ENCODE measurements around the gene CCL16. TPM values are rescaled to one million over a fixed set of nuclear protein-coding genes. Genes with fewer than 3 reads are reported as not detected.

Gene CCL16
- total and polyA plus RNA-seq, 2 donors (not counting 1 experiment from before 2014, with no cell fraction given) = not detected

- H3K4me2 ChIP-seq (replicated peaks; ENCODE audit: low read depth, low read length, poor library complexity, severe bottlenecking) = no peak overlapping the region
- POLR2A ChIA-PET = no interaction called here
Measured at GRCh38 chr17:35991075-35991474, 9.8 kb upstream of the CCL16 start.

GRCh38 chr17:35988164-35988563 is 6.9 kb upstream of the CCL16 start:
- Histone ChIP-seq H2AFZ (ENCODE audit: insufficient read depth, low read depth, low read length, poor library complexity, severe bottlenecking) (no peak overlapping the region), H3K27ac (ENCODE audit: low read length in 2 of 2) (no peak overlapping the region), H4K20me1 (ENCODE audit: control insufficient read depth, insufficient read depth, low read length, poor library complexity, severe bottlenecking) (no peaks in the 10 kb centered on the region), H3K4me2 (replicated peaks; ENCODE audit: low read depth, low read length, poor library complexity, severe bottlenecking) (no peak overlapping the region), H3K36me3 (replicated peaks in 1 of 2; ENCODE audit: control extremely low read depth in 1 of 2, control insufficient read depth in 1 of 2, extremely low read depth in 1 of 2, insufficient read depth in 2 of 2, low read length in 1 of 2) (no peaks in the 10 kb centered on the region), H3K4me3 (ENCODE audit: control extremely low read depth in 1 of 5, extremely low read depth in 1 of 5, insufficient read depth in 1 of 5, low read depth in 2 of 5, low read length in 4 of 5) (no peak overlapping the region), H3K4me1 (ENCODE audit: control insufficient read depth in 2 of 2, insufficient read depth in 2 of 2, low read length in 2 of 2) (peaks cover 0 to 3% of the 10 kb centered on the region in 2 donors), H3K79me2 (ENCODE audit: control insufficient read depth, insufficient read depth, low read length) (no peaks in the 10 kb centered on the region), H3K9me3 (ENCODE audit: control extremely low read depth in 1 of 3, control insufficient read depth in 2 of 3, insufficient read depth in 1 of 3, low read length in 2 of 3) (peaks cover 5 to 7% (median 6%) of the 10 kb centered on the region in 3 donors), H3K9ac (ENCODE audit: low read length) (no peak overlapping the region), H3K27me3 (replicated peaks in 1 of 4; ENCODE audit: control extremely low read depth in 1 of 4, control insufficient read depth in 3 of 4, insufficient read depth in 4 of 4, low read length in 3 of 4) (peaks cover 0 to 3% (median 1%) of the 10 kb centered on the region in 4 experiments)
- H3K4me1 Mint-ChIP-seq = no peaks in the 10 kb centered on the region
- peaks cover 5% of the 10 kb centered on the region for H3K9me3 Mint-ChIP-seq (ENCODE audit: insufficient read depth)
- no peak overlapping the region for H3K27ac Mint-ChIP-seq
- H3K27me3 Mint-ChIP-seq = peaks cover 7% of the 10 kb centered on the region
- intact Hi-C loops (cut with micrococcal nuclease) = no loop called here
- DNase-seq = no peak
- ATAC-seq (ENCODE audit: low read depth) = no peak
- no peak overlapping the region for H3K4me3 Mint-ChIP-seq
- POLR2A ChIA-PET = no interaction called here
- no peak for TF ChIP-seq EZH2 (IDR thresholded peaks at IDR 0.05; ENCODE audit: borderline replicate concordance, insufficient read depth, low read depth, low read length, poor library complexity, severe bottlenecking)
- TF ChIP-seq CTCF (IDR thresholded peaks at IDR 0.05) = no peak
- CTCF ChIA-PET = interaction anchor here (1.4 to 2.1 kb wide), 2 partner anchors 12 to 161 kb away, joined by 6 to 7 read pairs; no protein-coding TSS in a partner anchor

More at GRCh38 chr17:35991075-35991474, 9.8 kb upstream of the CCL16 start:
- TF ChIP-seq EZH2 (IDR thresholded peaks at IDR 0.05; ENCODE audit: borderline replicate concordance, insufficient read depth, low read depth, low read length, poor library complexity, severe bottlenecking) (no peak), CTCF (IDR thresholded peaks at IDR 0.05) (no peak)
- H3K27ac Mint-ChIP-seq = no peak overlapping the region
- H3K27me3 Mint-ChIP-seq = peaks cover 7% of the 10 kb centered on the region
- Histone ChIP-seq H3K4me1 (ENCODE audit: control insufficient read depth in 2 of 2, insufficient read depth in 2 of 2, low read length in 2 of 2) (peaks cover 9 to 11% of the 10 kb centered on the region in 2 donors), H3K27me3 (replicated peaks in 1 of 4; ENCODE audit: control extremely low read depth in 1 of 4, control insufficient read depth in 3 of 4, insufficient read depth in 4 of 4, low read length in 3 of 4) (no peaks in the 10 kb centered on the region), H3K9ac (ENCODE audit: low read length) (no peak overlapping the region), H3K9me3 (ENCODE audit: control extremely low read depth in 1 of 3, control insufficient read depth in 2 of 3, insufficient read depth in 1 of 3, low read length in 2 of 3) (peaks cover 5 to 7% (median 6%) of the 10 kb centered on the region in 3 donors), H4K20me1 (ENCODE audit: control insufficient read depth, insufficient read depth, low read length, poor library complexity, severe bottlenecking) (no peaks in the 10 kb centered on the region), H3K36me3 (replicated peaks in 1 of 2; ENCODE audit: control extremely low read depth in 1 of 2, control insufficient read depth in 1 of 2, extremely low read depth in 1 of 2, insufficient read depth in 2 of 2, low read length in 1 of 2) (no peaks in the 10 kb centered on the region), H2AFZ (ENCODE audit: insufficient read depth, low read depth, low read length, poor library complexity, severe bottlenecking) (no peak overlapping the region), H3K79me2 (ENCODE audit: control insufficient read depth, insufficient read depth, low read length) (no peaks in the 10 kb centered on the region), H3K4me3 (ENCODE audit: control extremely low read depth in 1 of 5, extremely low read depth in 1 of 5, insufficient read depth in 1 of 5, low read depth in 2 of 5, low read length in 4 of 5) (no peak overlapping the region), H3K27ac (ENCODE audit: low read length in 2 of 2) (no peak overlapping the region)
- no peak overlapping the region for H3K4me3 Mint-ChIP-seq
- CTCF ChIA-PET = interaction anchor here (1.0 to 2.2 kb wide), 2 partner anchors 15 to 158 kb away, joined by 4 to 10 read pairs; no protein-coding TSS in a partner anchor
- intact Hi-C loops (cut with micrococcal nuclease) = no loop called here
- DNase-seq (no peak), ATAC-seq (ENCODE audit: low read depth) (no peak)
- peaks cover 19% of the 10 kb centered on the region for H3K4me1 Mint-ChIP-seq
- 100% methylated on average over 1 of the region's 2 CpGs for WGBS (ENCODE audit: insufficient coverage)
- H3K9me3 Mint-ChIP-seq (ENCODE audit: insufficient read depth) = peaks cover 5% of the 10 kb centered on the region
